Anterior cingulate cortex (tissue), 58 donors: ENCODE measurements around the gene MORF4L2.

ENCODE experiments used
- DNase-seq, 58 donors: peaks; one replicate each; lab custom pipeline; 2025; lab: John Stamatoyannopoulos, UW

MORF4L2 gene

GRCh38 chrX:103637604-103638338, 48.7 kb downstream of the MORF4L2 start:
- no peak for DNase-seq

DNA sequence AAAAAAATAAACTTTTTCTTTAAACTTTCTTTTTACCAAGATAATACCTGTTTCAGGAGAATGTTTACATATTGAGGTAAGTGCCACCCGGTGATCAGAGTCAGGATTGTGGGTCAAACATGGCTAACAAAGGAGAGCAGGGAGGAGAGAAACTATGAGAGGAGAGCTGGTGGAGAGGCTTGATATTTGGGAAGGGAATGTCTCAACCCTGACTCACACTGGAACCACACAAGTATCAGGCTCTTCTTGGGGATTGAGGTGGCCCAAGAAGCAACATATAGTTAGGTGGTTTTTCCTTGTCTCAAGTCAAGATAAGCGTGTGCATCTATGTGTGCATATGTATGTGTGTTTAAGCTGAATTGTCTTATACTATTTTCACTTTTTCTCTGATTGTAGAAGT, 51.1 kb downstream of the MORF4L2 start:
- DNase-seq: no peak

- no peak for DNase-seq
Measured at GRCh38 chrX:103631145-103631544, 55.4 kb downstream of the MORF4L2 start.

DNA sequence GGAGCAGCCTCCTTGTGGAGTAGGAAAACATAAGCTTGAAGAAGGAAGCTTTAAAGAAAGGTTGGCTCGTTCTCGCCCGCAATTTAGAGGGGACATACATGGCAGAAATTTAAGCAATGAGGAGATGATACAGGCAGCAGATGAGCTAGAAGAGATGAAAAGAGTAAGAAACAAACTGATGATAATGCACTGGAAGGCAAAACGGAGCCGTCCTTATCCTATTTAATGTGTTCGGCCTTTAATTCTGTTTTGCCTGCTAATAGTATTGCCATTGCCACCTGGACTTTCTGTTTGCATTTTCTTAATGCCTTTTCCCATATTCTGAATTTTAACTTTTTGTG, 56.4 kb downstream of the MORF4L2 start:
- no peak for DNase-seq

- peak in 57 of 58 donors; percentile 2 to 78 (median 61) for DNase-seq
Measured at GRCh38 chrX:103629318-103630170, 57.0 kb downstream of the MORF4L2 start.

DNA sequence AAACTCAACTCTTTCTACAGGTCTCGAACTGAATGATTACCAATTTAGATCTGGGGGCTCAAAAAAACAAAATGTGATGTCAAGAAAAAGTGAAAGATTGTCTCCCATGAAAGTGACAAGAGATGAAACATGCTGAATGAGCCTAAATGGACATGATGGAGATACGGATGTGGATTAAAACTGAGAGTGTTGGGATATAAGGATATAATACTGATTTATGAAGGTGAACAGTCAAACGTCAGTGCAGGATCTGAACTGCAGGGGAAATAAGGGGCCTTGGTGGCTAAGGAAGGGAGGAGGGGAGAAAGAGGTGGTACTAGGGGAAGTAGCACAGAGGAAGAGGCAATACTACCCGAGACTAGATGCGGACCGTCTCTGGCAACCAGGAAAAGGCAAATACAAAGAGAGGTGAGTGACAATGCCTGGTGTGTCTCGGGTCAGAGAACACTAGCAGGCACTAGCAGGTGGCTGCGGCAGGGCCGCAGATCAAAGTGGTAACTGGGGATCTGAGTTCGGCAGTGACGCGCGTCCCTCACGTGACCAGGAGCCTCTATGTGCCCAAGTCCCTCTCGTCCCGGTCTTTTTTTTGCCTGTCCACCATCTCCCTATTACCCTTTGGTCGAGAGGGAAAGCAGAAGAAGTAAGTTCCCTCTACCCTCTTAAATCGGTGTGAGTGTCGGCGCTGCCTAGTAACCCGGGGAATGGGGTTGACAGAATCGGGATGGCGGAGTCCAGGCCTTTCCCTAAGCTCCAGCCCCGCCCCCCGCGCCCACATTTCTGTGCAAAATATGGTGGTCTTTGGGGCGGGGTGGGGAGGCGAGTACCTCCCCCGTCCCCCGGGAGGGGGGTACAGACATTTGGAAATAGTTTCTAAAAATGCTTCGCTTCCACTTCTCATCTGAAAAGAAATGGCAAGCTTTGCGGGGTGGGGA, 57.8 kb downstream of the MORF4L2 start, which contains the start of gene TCEAL1:
Gene TCEAL1 (plus strand): TSS at position 590 of the 932 bp plus-strand sequence. CDS start 942 bp downstream, outside the sequence.
- DNase-seq: peak in 56 of 58 donors; percentile 3 to 75 (median 52)

DNA sequence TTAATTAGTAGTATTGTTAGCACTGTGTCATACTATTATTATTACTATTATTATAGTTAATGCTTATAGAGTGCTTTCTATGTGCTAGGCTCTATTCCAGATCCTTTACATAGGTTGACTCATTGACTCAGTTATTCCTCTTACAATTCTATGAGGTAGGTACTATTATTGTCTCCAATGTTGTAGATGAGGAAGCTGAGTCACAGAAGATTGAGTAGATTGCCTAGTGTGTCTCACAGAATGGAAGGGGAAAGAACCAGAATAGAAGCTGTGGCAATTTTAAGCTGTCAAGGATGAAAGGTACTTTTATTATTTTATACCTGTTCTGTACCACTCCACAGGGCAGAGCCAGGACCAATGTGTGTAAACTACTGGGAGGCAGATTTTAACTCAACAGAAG, 59.6 kb downstream of the MORF4L2 start:
- no peak for DNase-seq
